ENCODE measurements around the gene OR51D1.

The OR51D1 gene

DNA sequence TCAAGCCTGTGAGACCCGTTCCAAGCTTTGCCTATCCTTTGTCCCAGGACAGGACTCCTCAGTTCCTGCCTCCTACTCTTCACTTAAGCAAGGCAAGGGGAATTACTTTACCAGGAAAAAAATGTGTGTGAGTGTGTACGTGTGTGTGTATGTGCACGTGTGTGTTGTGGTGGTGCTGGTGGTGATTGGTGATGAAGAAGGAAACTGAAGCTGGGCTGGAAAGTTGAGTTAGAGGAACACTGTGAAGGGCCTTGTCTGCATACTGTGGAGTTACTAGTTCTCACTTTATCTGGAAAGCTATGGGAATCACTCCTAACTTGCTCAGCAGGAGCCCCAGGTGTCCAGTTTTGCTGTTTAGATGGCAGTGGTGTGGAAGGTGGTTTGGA is 378 bp downstream of the OR51D1 start:
- TF ChIP-seq, protein P1, sequence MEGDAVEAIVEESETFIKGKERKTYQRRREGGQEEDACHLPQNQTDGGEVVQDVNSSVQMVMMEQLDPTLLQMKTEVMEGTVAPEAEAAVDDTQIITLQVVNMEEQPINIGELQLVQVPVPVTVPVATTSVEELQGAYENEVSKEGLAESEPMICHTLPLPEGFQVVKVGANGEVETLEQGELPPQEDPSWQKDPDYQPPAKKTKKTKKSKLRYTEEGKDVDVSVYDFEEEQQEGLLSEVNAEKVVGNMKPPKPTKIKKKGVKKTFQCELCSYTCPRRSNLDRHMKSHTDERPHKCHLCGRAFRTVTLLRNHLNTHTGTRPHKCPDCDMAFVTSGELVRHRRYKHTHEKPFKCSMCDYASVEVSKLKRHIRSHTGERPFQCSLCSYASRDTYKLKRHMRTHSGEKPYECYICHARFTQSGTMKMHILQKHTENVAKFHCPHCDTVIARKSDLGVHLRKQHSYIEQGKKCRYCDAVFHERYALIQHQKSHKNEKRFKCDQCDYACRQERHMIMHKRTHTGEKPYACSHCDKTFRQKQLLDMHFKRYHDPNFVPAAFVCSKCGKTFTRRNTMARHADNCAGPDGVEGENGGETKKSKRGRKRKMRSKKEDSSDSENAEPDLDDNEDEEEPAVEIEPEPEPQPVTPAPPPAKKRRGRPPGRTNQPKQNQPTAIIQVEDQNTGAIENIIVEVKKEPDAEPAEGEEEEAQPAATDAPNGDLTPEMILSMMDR (IDR thresholded peaks at IDR 0.05; ENCODE audit: insufficient read depth, low read length) = no peak
- no peak for TF ChIP-seq GABPA (IDR thresholded peaks at IDR 0.05; ENCODE audit: low read depth)
- no peak for TF ChIP-seq SPI1 (IDR thresholded peaks at IDR 0.05; ENCODE audit: borderline replicate concordance, low read depth)
- no peak for TF ChIP-seq POLR2AphosphoS5 (IDR thresholded peaks at IDR 0.05; ENCODE audit: low read depth)
- TF ChIP-seq, protein P2, sequence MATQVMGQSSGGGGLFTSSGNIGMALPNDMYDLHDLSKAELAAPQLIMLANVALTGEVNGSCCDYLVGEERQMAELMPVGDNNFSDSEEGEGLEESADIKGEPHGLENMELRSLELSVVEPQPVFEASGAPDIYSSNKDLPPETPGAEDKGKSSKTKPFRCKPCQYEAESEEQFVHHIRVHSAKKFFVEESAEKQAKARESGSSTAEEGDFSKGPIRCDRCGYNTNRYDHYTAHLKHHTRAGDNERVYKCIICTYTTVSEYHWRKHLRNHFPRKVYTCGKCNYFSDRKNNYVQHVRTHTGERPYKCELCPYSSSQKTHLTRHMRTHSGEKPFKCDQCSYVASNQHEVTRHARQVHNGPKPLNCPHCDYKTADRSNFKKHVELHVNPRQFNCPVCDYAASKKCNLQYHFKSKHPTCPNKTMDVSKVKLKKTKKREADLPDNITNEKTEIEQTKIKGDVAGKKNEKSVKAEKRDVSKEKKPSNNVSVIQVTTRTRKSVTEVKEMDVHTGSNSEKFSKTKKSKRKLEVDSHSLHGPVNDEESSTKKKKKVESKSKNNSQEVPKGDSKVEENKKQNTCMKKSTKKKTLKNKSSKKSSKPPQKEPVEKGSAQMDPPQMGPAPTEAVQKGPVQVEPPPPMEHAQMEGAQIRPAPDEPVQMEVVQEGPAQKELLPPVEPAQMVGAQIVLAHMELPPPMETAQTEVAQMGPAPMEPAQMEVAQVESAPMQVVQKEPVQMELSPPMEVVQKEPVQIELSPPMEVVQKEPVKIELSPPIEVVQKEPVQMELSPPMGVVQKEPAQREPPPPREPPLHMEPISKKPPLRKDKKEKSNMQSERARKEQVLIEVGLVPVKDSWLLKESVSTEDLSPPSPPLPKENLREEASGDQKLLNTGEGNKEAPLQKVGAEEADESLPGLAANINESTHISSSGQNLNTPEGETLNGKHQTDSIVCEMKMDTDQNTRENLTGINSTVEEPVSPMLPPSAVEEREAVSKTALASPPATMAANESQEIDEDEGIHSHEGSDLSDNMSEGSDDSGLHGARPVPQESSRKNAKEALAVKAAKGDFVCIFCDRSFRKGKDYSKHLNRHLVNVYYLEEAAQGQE (IDR thresholded peaks at IDR 0.05; ENCODE audit: insufficient replicate concordance, low read depth) = no peak
- DNase-seq (ENCODE audit: low read depth in 1 of 2, low spot score in 1 of 2) = no peak
- Histone ChIP-seq H3K4me3 (replicated peaks; ENCODE audit: insufficient read depth, low read length) (no peak overlapping the region), H3K27me3 (ENCODE audit: insufficient read depth, poor library complexity, severe bottlenecking) (no peaks in the 10 kb centered on the region), H3K27ac (replicated peaks) (no peak overlapping the region)

DNA sequence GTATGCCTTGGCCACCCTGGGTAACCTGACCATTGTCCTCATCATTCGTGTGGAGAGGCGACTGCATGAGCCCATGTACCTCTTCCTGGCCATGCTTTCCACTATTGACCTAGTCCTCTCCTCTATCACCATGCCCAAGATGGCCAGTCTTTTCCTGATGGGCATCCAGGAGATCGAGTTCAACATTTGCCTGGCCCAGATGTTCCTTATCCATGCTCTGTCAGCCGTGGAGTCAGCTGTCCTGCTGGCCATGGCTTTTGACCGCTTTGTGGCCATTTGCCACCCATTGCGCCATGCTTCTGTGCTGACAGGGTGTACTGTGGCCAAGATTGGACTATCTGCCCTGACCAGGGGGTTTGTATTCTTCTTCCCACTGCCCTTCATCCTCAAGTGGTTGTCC is 2.7 kb downstream of the OR51D1 start:
- Histone ChIP-seq H3K27me3 (ENCODE audit: insufficient read depth, poor library complexity, severe bottlenecking) (no peaks in the 10 kb centered on the region), H3K27ac (replicated peaks) (no peak overlapping the region)

DNA sequence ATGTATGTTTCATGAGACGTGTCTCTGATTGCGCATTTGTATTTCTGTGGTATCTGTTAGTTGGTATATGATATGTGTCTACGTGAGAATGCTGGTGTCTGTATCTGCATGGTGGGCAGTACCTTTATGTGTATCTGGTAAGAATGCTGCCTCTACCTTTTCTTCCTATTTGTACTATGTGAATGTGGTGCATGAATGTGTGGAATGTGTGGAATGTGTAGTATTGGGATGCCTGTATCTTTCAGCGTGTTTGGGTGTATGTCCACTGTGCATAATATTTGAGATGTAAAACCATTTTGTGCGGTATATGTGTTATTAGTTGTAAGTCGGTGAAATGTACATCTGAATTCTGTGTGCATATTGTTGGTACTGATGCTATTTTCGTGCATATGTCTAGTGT is 4.2 kb downstream of the OR51D1 start:
- TF ChIP-seq GABPA (IDR thresholded peaks at IDR 0.05; ENCODE audit: low read depth) (no peak), POLR2AphosphoS5 (IDR thresholded peaks at IDR 0.05; ENCODE audit: low read depth) (no peak), SPI1 (IDR thresholded peaks at IDR 0.05; ENCODE audit: borderline replicate concordance, low read depth) (no peak)
- TF ChIP-seq, protein P1 (IDR thresholded peaks at IDR 0.05; ENCODE audit: insufficient read depth, low read length) = no peak
- TF ChIP-seq, protein P2 (IDR thresholded peaks at IDR 0.05; ENCODE audit: insufficient replicate concordance, low read depth) = no peak
- Histone ChIP-seq H3K4me3 (replicated peaks; ENCODE audit: insufficient read depth, low read length) (no peak overlapping the region), H3K27ac (replicated peaks) (no peak overlapping the region), H3K27me3 (ENCODE audit: insufficient read depth, poor library complexity, severe bottlenecking) (peaks cover 1% of the 10 kb centered on the region)
- no peak for DNase-seq (ENCODE audit: low read depth in 1 of 2, low spot score in 1 of 2)

More for the DNA sequence above, 2.7 kb downstream of the OR51D1 start:
- TF ChIP-seq POLR2AphosphoS5 (IDR thresholded peaks at IDR 0.05; ENCODE audit: low read depth) (no peak), GABPA (IDR thresholded peaks at IDR 0.05; ENCODE audit: low read depth) (no peak), SPI1 (IDR thresholded peaks at IDR 0.05; ENCODE audit: borderline replicate concordance, low read depth) (no peak)
- TF ChIP-seq, protein P2 (IDR thresholded peaks at IDR 0.05; ENCODE audit: insufficient replicate concordance, low read depth) = no peak
- TF ChIP-seq, protein P1 (IDR thresholded peaks at IDR 0.05; ENCODE audit: insufficient read depth, low read length) = no peak
- no peak for DNase-seq (ENCODE audit: low read depth in 1 of 2, low spot score in 1 of 2)
- H3K4me3 ChIP-seq (replicated peaks; ENCODE audit: insufficient read depth, low read length) = no peak overlapping the region
